GM18499 (cell line): ENCODE data around the gene WNT5B.

Experiments used
- ATAC-seq: cut with Tn5 transposase; IDR thresholded peaks from one replicate; pipeline ENCODE4 v1.9.1; 2021; ENCODE audit warnings: moderate number of reproducible peaks; ENCODE audit not compliant: insufficient read depth, unreplicated experiment

Gene WNT5B

GRCh38 chr12:1628666-1629337 lies at the start of gene WNT5B:
Gene WNT5B (plus strand): TSS chr12:1629231. CDS start chr12:1631355, 2,124 bp downstream.
- ATAC-seq: no peak

GRCh38 chr12:1579651-1580435 lies 49.2 kb upstream of the WNT5B start:
- ATAC-seq: no peak

- ATAC-seq: no peak
Measured at GRCh38 chr12:1580526-1580925, 48.5 kb upstream of the WNT5B start.

GRCh38 chr12:1581973-1582708 lies 46.9 kb upstream of the WNT5B start:
- no peak for ATAC-seq

- no peak for ATAC-seq
Measured at GRCh38 chr12:1582709-1583050, 46.4 kb upstream of the WNT5B start.

- ATAC-seq: no peak
Measured at GRCh38 chr12:1583421-1584078, 45.5 kb upstream of the WNT5B start.

- no peak for ATAC-seq
Measured at GRCh38 chr12:1584326-1584725, 44.7 kb upstream of the WNT5B start.

- ATAC-seq: no peak
Measured at GRCh38 chr12:1587927-1588574, 41.0 kb upstream of the WNT5B start.

GRCh38 chr12:1588575-1588947 lies 40.5 kb upstream of the WNT5B start:
- no peak for ATAC-seq

GRCh38 chr12:1590221-1590979 lies 38.6 kb upstream of the WNT5B start:
- ATAC-seq: no peak

GRCh38 chr12:1591034-1591433 lies 38.0 kb upstream of the WNT5B start:
- no peak for ATAC-seq

GRCh38 chr12:1591543-1591942 lies 37.5 kb upstream of the WNT5B start:
- ATAC-seq: no peak

- no peak for ATAC-seq
Measured at GRCh38 chr12:1592444-1593173, 36.4 kb upstream of the WNT5B start.

GRCh38 chr12:1593174-1594005 lies 35.6 kb upstream of the WNT5B start:
- ATAC-seq: no peak

- no peak for ATAC-seq
Measured at GRCh38 chr12:1594006-1594260, 35.1 kb upstream of the WNT5B start.

- no peak for ATAC-seq
Measured at GRCh38 chr12:1594261-1595025, 34.6 kb upstream of the WNT5B start, which contains the start of gene FBXL14. Gene FBXL14 (minus strand): TSS chr12:1594581. CDS start chr12:1594066, 515 bp downstream.

GRCh38 chr12:1595026-1595561 lies 33.9 kb upstream of the WNT5B start:
- ATAC-seq: no peak
